Measurements from ENCODE around the gene GATA2.

The GATA2 gene

GRCh38 chr3:128453501-128454309, 39.3 kb downstream of the GATA2 start:
- no peak for DNase-seq (ENCODE audit: low read depth, low spot score)
- TF ChIP-seq CTCF (IDR thresholded peaks at IDR 0.05; ENCODE audit: insufficient read depth, low read length, missing control alignments) = no peak
- ChIA-PET POLR2A (no interaction called here), CTCF (no interaction called here)
- H3K4me3 ChIP-seq (ENCODE audit: low read depth, low read length) = no peak overlapping the region

DNA sequence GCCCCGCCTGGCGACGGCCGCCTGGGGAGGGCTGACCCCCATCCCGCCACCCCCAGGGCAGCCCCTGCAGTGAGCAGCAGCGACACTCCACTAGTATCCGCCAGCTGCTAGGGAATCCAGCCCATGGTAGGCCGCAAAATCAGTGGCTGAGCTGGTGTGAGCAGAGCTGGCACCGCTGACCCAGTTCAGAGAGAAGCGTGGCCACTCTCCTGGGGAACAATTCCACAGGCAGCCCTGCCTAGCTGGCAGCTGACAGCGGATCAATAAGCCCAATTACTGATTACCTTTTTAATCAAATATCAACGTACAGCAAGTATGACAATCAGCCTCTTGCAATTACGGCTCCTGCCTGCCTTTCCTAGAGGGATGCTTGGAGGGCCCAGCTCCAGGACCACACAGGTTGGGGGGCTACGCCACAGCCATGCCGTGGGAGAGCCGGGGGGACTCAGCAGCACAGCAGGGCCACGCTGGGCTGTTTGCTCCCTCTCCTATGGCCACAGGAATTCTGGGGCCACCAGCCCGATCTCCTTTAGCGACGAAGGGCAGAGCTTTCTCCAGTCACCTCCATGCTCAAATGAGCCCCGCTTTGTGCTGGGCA, 40.2 kb downstream of the GATA2 start:
- no peak for TF ChIP-seq CTCF (IDR thresholded peaks at IDR 0.05; ENCODE audit: insufficient read depth, low read length, missing control alignments)
- POLR2A ChIA-PET = no interaction called here
- CTCF ChIA-PET = interaction anchor here (1.8 kb wide), 1 partner anchor 45 kb away, joined by 4 read pairs; no protein-coding TSS in a partner anchor
- H3K4me3 ChIP-seq (ENCODE audit: low read depth, low read length) = no peak overlapping the region
- no peak for DNase-seq (ENCODE audit: low read depth, low spot score)

GRCh38 chr3:128452120-128452519, 40.9 kb downstream of the GATA2 start:
- ChIA-PET POLR2A (no interaction called here), CTCF (interaction anchor here (1.0 to 1.8 kb wide), 3 partner anchors 10 to 54 kb away, joined by 3 to 4 read pairs (median 3); no protein-coding TSS in a partner anchor)
- no peak overlapping the region for H3K4me3 ChIP-seq (ENCODE audit: low read depth, low read length)
- no peak for DNase-seq (ENCODE audit: low read depth, low spot score)
- TF ChIP-seq CTCF (IDR thresholded peaks at IDR 0.05; ENCODE audit: insufficient read depth, low read length, missing control alignments) = no peak

DNA sequence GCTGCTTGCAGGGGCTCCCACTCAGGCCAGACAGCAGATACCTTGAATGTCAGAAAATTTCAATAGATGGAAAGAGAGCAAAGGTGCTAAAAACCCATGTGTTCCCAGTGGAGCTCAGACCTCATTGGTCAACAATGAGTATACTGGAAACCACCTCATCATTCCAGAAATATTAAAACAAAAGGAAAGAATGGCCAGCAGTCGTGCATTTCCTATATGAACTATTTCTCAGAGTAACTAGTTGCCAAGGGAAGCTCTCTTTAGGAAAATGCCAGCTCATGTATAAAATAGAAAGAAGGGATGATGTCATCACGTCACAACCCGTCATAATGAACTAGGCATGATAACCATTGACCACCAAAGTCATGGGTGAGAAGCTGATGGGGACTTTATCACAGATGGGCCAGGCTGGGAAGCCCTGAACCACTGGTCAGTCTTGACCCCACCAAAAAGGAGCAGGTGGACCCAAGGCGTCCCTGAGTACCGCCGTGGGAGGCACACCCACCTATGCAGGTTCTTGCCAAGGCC, 43.8 kb downstream of the GATA2 start:
- no peak for TF ChIP-seq CTCF (IDR thresholded peaks at IDR 0.05; ENCODE audit: insufficient read depth, low read length, missing control alignments)
- ChIA-PET POLR2A (no interaction called here), CTCF (interaction anchor here (1.2 to 1.9 kb wide), 3 partner anchors 9 to 11 kb away, joined by 3 to 6 read pairs (median 3); no protein-coding TSS in a partner anchor)
- no peak overlapping the region for H3K4me3 ChIP-seq (ENCODE audit: low read depth, low read length)
- no peak for DNase-seq (ENCODE audit: low read depth, low spot score)

DNA sequence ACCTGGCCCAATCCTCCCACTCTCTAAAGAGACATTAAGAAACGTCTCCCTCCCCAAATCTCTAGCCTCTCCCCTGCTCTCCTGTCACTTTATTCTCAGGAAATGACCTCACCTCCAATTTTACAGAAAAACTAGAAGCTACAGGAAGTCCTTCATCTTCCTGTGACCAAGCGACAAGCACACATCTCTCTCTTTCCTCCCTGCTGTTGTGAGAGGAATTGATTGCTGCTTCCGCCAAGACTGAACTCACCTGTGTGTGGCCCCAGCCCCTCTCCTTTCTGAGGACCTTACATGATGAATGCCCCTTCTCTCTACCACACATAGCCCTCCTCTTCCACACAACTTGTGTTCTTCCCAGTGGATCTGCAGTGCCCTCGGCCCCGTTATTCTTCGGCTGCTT, 44.5 kb downstream of the GATA2 start:
- no peak for DNase-seq (ENCODE audit: low read depth, low spot score)
- ChIA-PET POLR2A (no interaction called here), CTCF (interaction anchor here (1.4 to 1.9 kb wide), 2 partner anchors 8 to 11 kb away, joined by 3 to 6 read pairs; no protein-coding TSS in a partner anchor)
- TF ChIP-seq CTCF (IDR thresholded peaks at IDR 0.05; ENCODE audit: insufficient read depth, low read length, missing control alignments) = no peak
- no peak overlapping the region for H3K4me3 ChIP-seq (ENCODE audit: low read depth, low read length)

DNA sequence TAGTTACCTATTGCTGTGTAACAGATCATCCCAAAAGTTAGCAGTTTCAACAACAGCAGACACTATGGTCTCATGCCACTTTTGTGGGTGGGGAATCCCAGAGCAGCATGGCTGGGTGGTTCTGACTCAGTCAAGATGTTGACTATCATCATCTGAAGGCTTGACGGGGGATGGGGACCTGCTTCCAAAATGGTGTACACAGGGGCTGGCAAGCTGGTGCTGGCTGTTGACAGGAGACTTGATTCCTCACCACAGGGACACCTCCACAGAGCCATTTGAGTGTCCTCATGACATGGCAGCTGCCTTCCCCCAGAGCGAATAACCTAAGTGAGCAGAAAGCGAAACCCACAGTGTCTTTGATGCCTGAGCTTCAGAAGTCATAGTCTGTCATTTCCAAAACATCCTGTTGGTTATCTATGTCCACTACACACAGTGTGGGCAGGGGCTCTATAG, 45.4 kb downstream of the GATA2 start:
- CTCF ChIA-PET = no interaction called here
- no peak for TF ChIP-seq CTCF (IDR thresholded peaks at IDR 0.05; ENCODE audit: insufficient read depth, low read length, missing control alignments)

More for the DNA sequence above, 45.4 kb downstream of the GATA2 start:
- no peak for DNase-seq (ENCODE audit: low read depth, low spot score)
- POLR2A ChIA-PET = no interaction called here
- no peak overlapping the region for H3K4me3 ChIP-seq (ENCODE audit: low read depth, low read length)

Data from AG04449 (cell line).